Keratinocyte (primary cell): ENCODE results near the gene UMODL1.
"Not testable (repeated sequence)": the region's sequence is repeated elsewhere in the genome, so short reads cannot be mapped to it uniquely, and the experiment has no call there.

Experiments
- CTCF ChIP-seq, 3 experiments: IDR thresholded peaks in 1 of 3; conservative IDR thresholded peaks in 1 of 3; optimal IDR thresholded peaks in 1 of 3; 2 replicates in 2 of 3; 3 replicates in 1 of 3; pipeline versions ENCODE3 to v1.5.1; 2011; ENCODE audit warnings: low read length in 3 of 3, mild to moderate bottlenecking in 3 of 3, moderate library complexity in 2 of 3, control low read depth in 1 of 3, inconsistent platforms in 1 of 3; ENCODE audit not compliant: insufficient read depth in 2 of 3; ENCODE audit errors: extremely low read depth in 1 of 3
- EZH2 ChIP-seq: IDR thresholded peaks from one replicate; pipeline ENCODE4 v1.6.1; 2012; ENCODE audit warnings: inconsistent platforms, mild to moderate bottlenecking, low read length, moderate library complexity

DNA sequence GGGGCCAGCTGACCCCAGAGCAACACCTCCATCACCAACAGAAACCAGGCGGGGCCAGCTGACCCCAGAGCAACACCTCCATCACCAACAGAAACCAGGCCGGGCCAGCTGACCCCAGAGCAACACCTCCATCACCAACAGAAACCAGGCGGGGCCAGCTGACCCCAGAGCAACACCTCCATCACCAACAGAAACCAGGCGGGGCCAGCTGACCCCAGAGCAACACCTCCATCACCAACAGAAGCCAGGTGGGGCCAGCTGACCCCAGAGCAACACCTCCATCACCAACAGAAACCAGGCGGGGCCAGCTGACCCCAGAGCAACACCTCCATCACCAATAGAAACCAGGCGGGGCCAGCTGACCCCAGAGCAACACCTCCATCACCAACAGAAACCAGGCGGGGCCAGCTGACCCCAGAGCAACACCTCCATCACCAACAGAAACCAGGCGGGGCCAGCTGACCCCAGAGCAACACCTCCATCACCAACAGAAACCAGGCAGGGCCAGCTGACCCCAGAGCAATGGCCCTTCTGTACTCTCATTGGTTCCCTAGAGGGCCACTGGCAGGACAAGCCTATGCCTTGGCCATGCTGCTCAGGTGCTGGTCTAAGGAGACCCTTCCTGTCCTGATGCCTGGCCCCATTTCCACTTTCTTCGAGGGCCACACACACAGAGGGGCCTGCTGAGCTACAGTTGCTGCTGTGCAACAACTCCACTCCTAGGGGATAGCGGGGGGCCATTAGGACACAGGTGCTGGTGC, 7.3 kb downstream of the UMODL1 start:
- not testable (repeated sequence) for TF ChIP-seq CTCF (optimal IDR thresholded peaks at IDR 0.05 in 1 of 3, IDR thresholded peaks at IDR 0.05 in 1 of 3, conservative IDR thresholded peaks at IDR 0.05 in 1 of 3; ENCODE audit: extremely low read depth in 1 of 3, insufficient read depth in 2 of 3, low read length in 3 of 3); EZH2
